Measurements from ENCODE around the gene MLLT1. TPM values are rescaled to one million over a fixed set of nuclear protein-coding genes. Genes with fewer than 3 reads are reported as not detected.

Gene MLLT1
- total RNA-seq, 1 donor = 4.4 TPM

DNA sequence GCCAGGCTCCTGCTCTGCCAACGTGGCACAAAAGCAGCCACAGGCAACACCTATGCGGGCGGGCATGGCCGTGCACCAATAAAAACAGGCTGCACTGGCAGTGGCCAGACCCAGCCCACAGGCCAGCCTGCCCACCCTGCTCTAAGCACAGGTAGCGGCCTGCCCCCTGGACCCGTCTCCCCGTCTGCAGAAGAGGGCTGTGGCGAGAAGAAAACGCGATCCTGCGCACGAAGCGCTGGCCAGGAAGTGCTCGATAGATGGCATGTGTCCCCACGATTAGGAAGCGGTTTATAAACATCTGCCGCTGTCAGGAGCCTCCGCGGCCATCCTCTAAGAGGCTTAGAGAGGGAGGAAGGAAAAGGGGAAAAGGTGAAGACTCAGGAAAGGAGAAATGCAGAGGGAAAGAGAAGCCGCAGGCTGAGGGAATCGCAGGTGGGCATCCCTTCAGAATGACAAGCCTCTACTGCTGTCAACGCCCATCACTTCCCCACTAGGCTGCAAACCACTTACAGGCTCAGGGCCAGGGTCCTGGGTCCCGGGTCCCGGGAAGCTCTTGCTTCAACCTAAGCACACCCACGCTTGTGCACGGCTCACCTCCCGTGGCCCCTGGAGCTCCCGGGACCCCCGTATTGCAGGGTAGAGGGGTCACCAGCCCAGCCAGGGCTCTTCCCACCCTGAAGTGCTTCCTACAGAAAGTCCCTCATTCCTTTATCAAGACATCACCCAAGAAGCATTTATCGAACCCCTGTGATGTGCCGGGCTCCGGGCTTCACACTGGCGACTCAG is 10.5 kb downstream of the MLLT1 start:
- Histone ChIP-seq H3K27me3 (ENCODE audit: insufficient read depth, low read length) (no peaks in the 10 kb centered on the region), H3K9me3 (ENCODE audit: low read depth, low read length) (no peaks in the 10 kb centered on the region), H3K4me3 (ENCODE audit: low read length) (no peak overlapping the region), H3K4me1 (ENCODE audit: insufficient read depth, low read length) (peaks cover 15% of the 10 kb centered on the region)

GRCh38 chr19:6268382-6268771 is 11.4 kb downstream of the MLLT1 start:
- no peaks in the 10 kb centered on the region for H3K27me3 ChIP-seq (ENCODE audit: insufficient read depth, low read length)
- H3K9me3 ChIP-seq (ENCODE audit: low read depth, low read length) = no peaks in the 10 kb centered on the region
- no peak overlapping the region for H3K4me3 ChIP-seq (ENCODE audit: low read length)
- peaks cover 6% of the 10 kb centered on the region for H3K4me1 ChIP-seq (ENCODE audit: insufficient read depth, low read length)

DNA sequence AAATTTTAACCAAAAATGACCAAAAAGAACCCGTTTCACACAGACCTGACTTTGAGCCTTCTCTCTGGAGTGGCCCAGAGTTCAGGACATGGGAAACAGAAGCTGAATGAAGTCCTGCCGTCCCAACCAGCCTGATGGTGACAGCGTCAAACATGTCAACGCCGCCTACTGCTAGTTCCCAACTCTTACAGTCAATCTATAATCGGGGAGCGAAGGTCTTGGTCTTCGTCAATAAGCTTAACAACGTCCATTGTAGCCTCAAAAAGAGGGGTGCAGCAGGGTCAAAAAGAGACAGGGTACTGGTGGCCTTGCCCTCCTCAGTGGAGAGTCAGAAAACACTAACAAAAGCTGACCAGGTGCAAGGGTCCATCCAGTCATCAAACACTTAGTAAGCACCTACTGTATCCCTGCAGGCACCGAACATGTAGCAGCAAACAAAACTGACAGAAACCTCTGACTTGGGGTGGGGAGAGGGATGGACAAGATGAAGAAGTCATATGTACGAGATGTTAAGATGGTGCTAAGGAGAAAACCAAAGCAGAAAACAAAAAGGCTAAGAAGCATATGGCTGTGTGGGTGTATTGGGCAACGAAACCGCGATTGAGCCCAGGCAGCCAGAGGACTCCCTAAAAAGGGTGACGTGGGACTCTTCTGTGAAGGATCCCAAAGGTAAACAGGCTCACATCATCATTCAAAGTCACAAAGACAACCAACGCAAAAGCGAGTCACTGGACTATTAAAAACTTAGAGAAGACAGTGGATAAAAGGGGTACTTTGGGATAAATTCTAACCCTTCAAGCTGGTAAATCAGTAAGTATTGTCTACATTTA is 12.0 kb downstream of the MLLT1 start:
- H3K4me1 ChIP-seq (ENCODE audit: insufficient read depth, low read length) = peaks cover under 1% of the 10 kb centered on the region
- no peak overlapping the region for H3K4me3 ChIP-seq (ENCODE audit: low read length)
- H3K9me3 ChIP-seq (ENCODE audit: low read depth, low read length) = no peaks in the 10 kb centered on the region
- H3K27me3 ChIP-seq (ENCODE audit: insufficient read depth, low read length) = no peaks in the 10 kb centered on the region

GRCh38 chr19:6264803-6265202 is 15.0 kb downstream of the MLLT1 start:
- H3K4me3 ChIP-seq (ENCODE audit: low read length) = no peak overlapping the region

DNA sequence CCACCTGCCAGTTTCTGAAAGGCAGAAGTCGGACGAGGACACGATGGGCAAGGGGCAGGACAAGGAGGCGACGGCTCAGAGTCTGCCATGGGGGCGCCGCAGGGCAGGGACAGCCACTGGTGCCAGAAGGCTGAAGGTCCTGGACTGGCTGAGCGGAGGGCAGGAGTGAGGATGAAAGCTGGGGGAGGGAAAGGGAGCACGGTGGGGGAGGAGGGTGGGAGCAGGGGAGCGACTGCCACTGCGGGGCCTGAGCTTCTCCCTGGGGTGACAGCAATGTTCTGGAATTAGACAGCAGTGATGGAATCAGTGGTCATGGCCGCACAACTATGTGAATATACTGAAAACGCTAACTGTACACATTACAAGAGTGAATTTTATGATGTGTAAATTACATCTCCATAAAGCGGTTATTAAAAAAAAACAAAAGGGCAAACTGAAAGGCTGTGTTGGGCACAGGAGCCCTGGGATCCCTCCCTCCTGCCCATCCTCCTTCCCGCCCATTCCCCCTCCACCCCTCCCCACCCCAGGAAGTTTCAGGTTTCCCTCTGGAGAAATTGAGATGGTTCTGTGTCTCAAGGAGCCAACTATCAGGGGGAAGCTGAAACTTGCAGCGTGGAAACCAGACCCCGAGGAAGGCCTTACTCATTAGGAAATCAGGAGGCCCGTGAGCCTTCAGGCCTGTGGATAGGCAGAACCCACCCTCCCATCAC is 15.9 kb downstream of the MLLT1 start:
- H3K4me3 ChIP-seq (ENCODE audit: low read length) = no peak overlapping the region
- H3K27me3 ChIP-seq (ENCODE audit: insufficient read depth, low read length) = no peaks in the 10 kb centered on the region
- no peaks in the 10 kb centered on the region for H3K9me3 ChIP-seq (ENCODE audit: low read depth, low read length)
- peaks cover 16% of the 10 kb centered on the region for H3K4me1 ChIP-seq (ENCODE audit: insufficient read depth, low read length)

More at GRCh38 chr19:6264803-6265202, 15.0 kb downstream of the MLLT1 start:
- Histone ChIP-seq H3K4me1 (ENCODE audit: insufficient read depth, low read length) (peaks cover 16% of the 10 kb centered on the region), H3K9me3 (ENCODE audit: low read depth, low read length) (no peaks in the 10 kb centered on the region), H3K27me3 (ENCODE audit: insufficient read depth, low read length) (no peaks in the 10 kb centered on the region)

DNA sequence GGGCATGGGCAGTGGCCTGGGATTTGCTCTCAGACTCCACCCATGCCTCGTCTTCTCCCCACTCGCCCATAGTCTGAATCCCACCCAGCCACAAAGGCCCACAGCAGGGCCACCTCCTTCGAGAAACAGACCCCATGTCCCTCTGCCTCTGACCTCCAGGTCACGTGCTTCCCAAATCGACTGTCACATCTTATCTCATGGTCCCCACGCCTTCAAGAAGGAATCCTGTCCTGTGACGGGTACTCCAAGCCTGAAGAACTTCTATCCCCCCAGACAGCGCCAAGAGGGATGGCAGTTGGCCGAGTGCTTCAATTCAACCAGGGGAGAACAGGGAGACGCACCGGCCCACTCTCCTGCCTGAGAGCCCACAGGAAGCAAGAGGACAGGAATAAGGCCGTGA is 16.5 kb downstream of the MLLT1 start:
- Histone ChIP-seq H3K9me3 (ENCODE audit: low read depth, low read length) (no peaks in the 10 kb centered on the region), H3K4me3 (ENCODE audit: low read length) (no peak overlapping the region), H3K4me1 (ENCODE audit: insufficient read depth, low read length) (peaks cover 16% of the 10 kb centered on the region), H3K27me3 (ENCODE audit: insufficient read depth, low read length) (no peaks in the 10 kb centered on the region)

- Histone ChIP-seq H3K4me1 (ENCODE audit: insufficient read depth, low read length) (peaks cover 16% of the 10 kb centered on the region), H3K4me3 (ENCODE audit: low read length) (no peak overlapping the region), H3K9me3 (ENCODE audit: low read depth, low read length) (no peaks in the 10 kb centered on the region), H3K27me3 (ENCODE audit: insufficient read depth, low read length) (no peaks in the 10 kb centered on the region)
These were observed 17.3 kb downstream of the MLLT1 start for GRCh38 chr19:6262519-6262918.

GRCh38 chr19:6261883-6262282 is 17.9 kb downstream of the MLLT1 start:
- Histone ChIP-seq H3K4me1 (ENCODE audit: insufficient read depth, low read length) (peaks cover 16% of the 10 kb centered on the region), H3K4me3 (ENCODE audit: low read length) (no peak overlapping the region), H3K9me3 (ENCODE audit: low read depth, low read length) (no peaks in the 10 kb centered on the region)

DNA sequence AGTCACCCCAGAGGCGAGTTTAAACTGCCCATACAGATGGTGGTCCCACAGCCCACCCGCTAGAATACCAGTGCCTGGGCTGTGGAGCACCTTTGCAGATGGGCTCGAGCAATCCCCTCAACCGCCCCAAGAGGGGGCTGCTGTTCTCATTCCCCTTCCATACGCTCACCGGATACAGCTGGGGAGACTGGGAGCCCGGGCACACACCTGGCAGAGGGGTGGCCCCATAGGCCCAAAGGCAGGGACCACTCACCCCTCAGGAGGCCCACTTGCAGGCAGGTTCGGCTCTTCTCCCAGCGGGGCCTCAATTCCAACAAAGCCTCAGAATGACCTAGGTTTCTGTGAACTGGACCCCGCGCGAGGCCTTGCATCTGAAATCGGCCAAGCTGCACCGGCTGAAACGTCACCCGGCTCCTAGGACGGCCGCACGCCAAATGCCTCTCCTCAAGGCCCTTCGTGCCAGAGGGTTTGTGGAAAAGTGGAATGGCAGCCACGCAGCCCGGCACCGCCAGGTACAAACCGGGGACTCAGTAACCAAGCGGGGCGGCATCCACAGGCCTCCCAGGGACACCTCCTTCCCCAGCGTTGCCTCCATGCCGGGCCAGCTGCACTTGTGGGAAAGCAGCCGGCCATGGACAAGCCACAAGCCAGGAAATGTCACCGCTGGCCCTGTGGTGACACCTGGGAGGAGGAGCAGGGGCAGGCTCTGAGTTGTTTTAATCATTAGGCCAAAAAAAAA is 18.7 kb downstream of the MLLT1 start:
- Histone ChIP-seq H3K27me3 (ENCODE audit: insufficient read depth, low read length) (no peaks in the 10 kb centered on the region), H3K9me3 (ENCODE audit: low read depth, low read length) (no peaks in the 10 kb centered on the region), H3K4me1 (ENCODE audit: insufficient read depth, low read length) (peaks cover 16% of the 10 kb centered on the region), H3K4me3 (ENCODE audit: low read length) (no peak overlapping the region)

More at GRCh38 chr19:6261883-6262282, 17.9 kb downstream of the MLLT1 start:
- no peaks in the 10 kb centered on the region for H3K27me3 ChIP-seq (ENCODE audit: insufficient read depth, low read length)

GRCh38 chr19:6260376-6260775 is 19.4 kb downstream of the MLLT1 start:
- no peaks in the 10 kb centered on the region for H3K27me3 ChIP-seq (ENCODE audit: insufficient read depth, low read length)
- H3K4me3 ChIP-seq (ENCODE audit: low read length) = no peak overlapping the region
- no peaks in the 10 kb centered on the region for H3K9me3 ChIP-seq (ENCODE audit: low read depth, low read length)
- peaks cover 16% of the 10 kb centered on the region for H3K4me1 ChIP-seq (ENCODE audit: insufficient read depth, low read length)

DNA sequence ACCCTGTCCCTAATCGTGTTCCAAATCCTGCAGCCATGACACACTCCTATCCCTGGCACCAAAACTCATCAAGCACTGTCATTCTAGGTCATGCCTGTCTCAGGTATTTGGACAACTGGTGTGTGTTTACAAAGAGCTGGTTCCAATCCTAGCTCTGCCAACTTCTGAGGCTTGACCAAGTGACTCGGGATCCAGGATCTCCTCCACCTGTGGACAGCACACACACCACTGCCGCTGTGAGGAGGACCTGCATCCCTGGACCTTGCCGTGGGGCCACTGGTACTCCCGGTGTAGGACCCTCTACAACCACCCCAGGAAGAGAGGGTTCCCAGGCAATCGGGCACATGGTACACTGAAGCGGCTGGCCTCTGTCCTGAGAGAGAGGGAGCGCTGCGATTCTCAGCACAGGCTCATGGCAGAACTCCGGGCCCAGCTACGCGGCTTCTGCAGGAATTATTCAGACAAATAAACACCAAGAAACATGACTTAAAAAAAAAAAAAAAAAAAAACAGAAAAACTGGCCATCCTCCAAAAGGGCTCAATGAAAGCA is 20.4 kb downstream of the MLLT1 start:
- H3K4me1 ChIP-seq (ENCODE audit: insufficient read depth, low read length) = peaks cover 16% of the 10 kb centered on the region
- no peaks in the 10 kb centered on the region for H3K27me3 ChIP-seq (ENCODE audit: insufficient read depth, low read length)
- H3K9me3 ChIP-seq (ENCODE audit: low read depth, low read length) = no peaks in the 10 kb centered on the region
- no peak overlapping the region for H3K4me3 ChIP-seq (ENCODE audit: low read length)

DNA sequence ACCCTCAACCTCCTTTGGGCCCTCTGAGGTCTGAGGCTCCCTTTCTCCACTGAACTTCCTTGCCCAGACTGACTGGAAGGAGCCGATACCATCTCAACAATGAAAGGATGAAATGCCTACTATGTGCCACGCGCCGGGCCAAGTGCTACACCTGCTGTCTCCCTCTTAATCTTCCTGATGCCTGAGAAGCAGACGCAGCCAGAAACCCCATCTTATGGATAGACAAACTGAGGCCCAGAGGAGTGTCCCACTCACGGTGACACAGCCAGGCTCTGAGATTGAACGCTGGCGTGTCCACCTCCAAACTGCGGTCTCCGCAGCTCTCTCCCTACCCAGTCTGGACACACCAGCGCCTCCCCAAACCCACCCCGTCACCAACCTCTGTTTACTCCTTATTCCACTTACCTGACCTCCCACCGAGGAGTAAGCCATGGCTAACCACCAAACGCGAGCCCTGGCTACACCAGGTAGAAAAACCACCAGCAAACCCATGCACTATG is 20.9 kb downstream of the MLLT1 start:
- Histone ChIP-seq H3K9me3 (ENCODE audit: low read depth, low read length) (no peaks in the 10 kb centered on the region), H3K27me3 (ENCODE audit: insufficient read depth, low read length) (no peaks in the 10 kb centered on the region), H3K4me3 (ENCODE audit: low read length) (no peak overlapping the region), H3K4me1 (ENCODE audit: insufficient read depth, low read length) (peaks cover 16% of the 10 kb centered on the region)

DNA sequence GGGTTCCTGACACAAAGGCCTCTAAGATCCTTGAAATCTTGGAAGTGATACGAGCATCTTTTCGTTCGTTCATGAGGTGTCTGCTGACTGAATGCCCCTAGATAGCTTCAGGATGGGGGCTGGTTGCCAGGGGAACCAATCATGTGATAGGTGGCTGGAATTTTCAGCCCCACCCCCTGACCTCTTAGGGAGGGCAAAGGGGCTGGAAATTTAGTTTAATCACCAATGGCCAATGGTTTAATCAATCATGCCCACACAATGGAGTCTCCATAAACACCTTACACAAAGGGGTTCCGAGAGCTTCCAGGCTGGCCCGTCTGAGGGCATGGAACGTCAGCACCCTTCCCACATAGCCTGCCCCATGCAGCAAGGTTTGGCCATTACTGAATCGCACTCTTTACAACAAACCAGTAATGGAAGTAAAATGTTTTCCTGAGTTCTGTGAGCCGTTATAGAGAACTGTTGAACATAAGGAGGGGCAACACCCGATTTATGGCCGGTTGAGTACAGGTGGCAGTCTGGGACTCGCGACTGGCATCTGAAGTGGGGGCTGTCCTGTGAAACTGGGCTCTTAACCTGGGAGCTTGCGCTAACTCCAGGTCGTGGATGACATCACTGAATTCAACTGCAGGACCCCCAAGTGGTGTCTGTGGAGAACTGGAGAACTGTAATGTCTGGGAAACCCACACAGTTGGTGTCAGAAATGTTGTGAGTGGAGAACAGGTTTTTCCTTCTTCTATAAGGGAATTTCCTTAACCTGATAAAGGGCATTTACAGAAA is 25.6 kb downstream of the MLLT1 start:
- Histone ChIP-seq H3K9me3 (ENCODE audit: low read depth, low read length) (no peaks in the 10 kb centered on the region), H3K4me1 (ENCODE audit: insufficient read depth, low read length) (peaks cover 28% of the 10 kb centered on the region), H3K27me3 (ENCODE audit: insufficient read depth, low read length) (no peaks in the 10 kb centered on the region), H3K4me3 (ENCODE audit: low read length) (no peak overlapping the region)
